Amniotic stem cell (primary cell): ENCODE results near the gene TKTL2.
A peak's percentile ranks its signal among the peaks of the same experiment; 100 is the strongest.

Experiments
- DNase-seq: peaks from one replicate; lab custom pipeline; 2025; lab: John Stamatoyannopoulos, UW

Gene TKTL2

GRCh38 chr4:163473576-163473975 lies at the start of gene TKTL2:
Gene TKTL2, minus strand, starts transcription at chr4:163473754. Its CDS starts 20 bp downstream, at chr4:163473734.
- DNase-seq = no peak

GRCh38 chr4:163515198-163515597 lies 41.6 kb upstream of the TKTL2 start:
- DNase-seq = no peak

GRCh38 chr4:163505374-163505773 lies 31.8 kb upstream of the TKTL2 start:
- DNase-seq = no peak

- DNase-seq = no peak
Measured at GRCh38 chr4:163500586-163500985, 27.0 kb upstream of the TKTL2 start.

- no peak for DNase-seq
Measured at GRCh38 chr4:163495900-163496299, 22.3 kb upstream of the TKTL2 start.

- DNase-seq = peak; percentile 86
Measured at GRCh38 chr4:163494360-163495241, 21.0 kb upstream of the TKTL2 start, which contains the start of gene TMA16. Gene TMA16, plus strand, starts transcription at chr4:163494690. Its CDS starts 112 bp downstream, at chr4:163494802.

GRCh38 chr4:163493643-163494359 lies 20.2 kb upstream of the TKTL2 start:
- DNase-seq = no peak

GRCh38 chr4:163492951-163493504 lies 19.5 kb upstream of the TKTL2 start:
- DNase-seq = no peak

GRCh38 chr4:163489929-163490328 lies 16.4 kb upstream of the TKTL2 start:
- no peak for DNase-seq

GRCh38 chr4:163486321-163486720 lies 12.8 kb upstream of the TKTL2 start:
- no peak for DNase-seq

- DNase-seq = no peak
Measured at GRCh38 chr4:163485589-163485988, 12.0 kb upstream of the TKTL2 start.

GRCh38 chr4:163484906-163485305 lies 11.4 kb upstream of the TKTL2 start:
- peak; percentile 58 for DNase-seq

GRCh38 chr4:163482190-163482589 lies 8.6 kb upstream of the TKTL2 start:
- DNase-seq = no peak

- DNase-seq = no peak
Measured at GRCh38 chr4:163476761-163477438, 3.3 kb upstream of the TKTL2 start.

GRCh38 chr4:163474027-163474426 lies 473 bp upstream of the TKTL2 start:
- DNase-seq = no peak

- DNase-seq = no peak
Measured at GRCh38 chr4:163473130-163473529, 424 bp downstream of the TKTL2 start.

GRCh38 chr4:163470391-163470790 lies 3.2 kb downstream of the TKTL2 start:
- DNase-seq = no peak

- DNase-seq = no peak
Measured at GRCh38 chr4:163467082-163467770, 6.3 kb downstream of the TKTL2 start.

- DNase-seq = no peak
Measured at GRCh38 chr4:163462556-163462955, 11.0 kb downstream of the TKTL2 start.

- DNase-seq = no peak
Measured at GRCh38 chr4:163448540-163449203, 24.9 kb downstream of the TKTL2 start.

GRCh38 chr4:163447481-163447880 lies 26.1 kb downstream of the TKTL2 start:
- DNase-seq = no peak
